A549 (cell line): ENCODE measurements around the gene PGBD5. TPM values are rescaled to one million over a fixed set of nuclear protein-coding genes. Genes with fewer than 3 reads are reported as not detected.

Experiments used
- ATAC-seq, 2 experiments: fragments of 200-7000 bp in 1 of 2; fragments of >200 bp in 1 of 2; cut with Nextera tagmentation in 1 of 2; cut with Tn5 transposase in 1 of 2; 3 replicates each; pipeline versions ENCODE4 v1.8.0 to v1.9.1; 2018 to 2020; ENCODE audit warnings: mild to moderate bottlenecking in 1 of 2, moderate library complexity in 1 of 2
- CTCF ChIA-PET: fragments of 300-600 bp; sonication (Branson Sonifier 250); formaldehyde crosslinking; extraction: SDS; loops from one replicate; lab custom pipeline; 2021; ENCODE audit warnings: antibody characterized with exemption, inconsistent platforms; lab: Yijun Ruan, JAX
- POLR2A ChIA-PET: fragments of 350-600 bp; formaldehyde crosslinking; extraction: SDS; loops from one replicate; lab custom pipeline; 2021; ENCODE audit warnings: antibody characterized with exemption, inconsistent platforms; lab: Yijun Ruan, JAX
- DNase-seq, 2 experiments: peaks; one replicate each; pipeline versions ENCODE4 v3.0.0 to v3.0.0-alpha.2; 2011 to 2016; ENCODE audit warnings: low read depth in 1 of 2, low spot score in 1 of 2
- FAIRE-seq: peaks from 2 replicates; lab custom pipeline; 2011; peaks lifted over from hg19 to GRCh38; lab: Jason Lieb, UNC
- H3K27ac ChIP-seq, 2 experiments: fragments of >200 bp; sonication (Bioruptor Twin); formaldehyde crosslinking; 3 replicates each; pipeline ENCODE4 v1.5.1; 2016 to 2017
- H3K4me1 ChIP-seq: fragments of >200 bp; sonication (Bioruptor Twin); formaldehyde crosslinking; 3 replicates; pipeline ENCODE4 v1.6.1; 2016
- H3K4me2 ChIP-seq: fragments of >200 bp; sonication (Bioruptor Twin); formaldehyde crosslinking; 3 replicates; pipeline ENCODE4 v1.6.1; 2016
- H3K4me3 ChIP-seq: fragments of >200 bp; sonication (Bioruptor Twin); formaldehyde crosslinking; 3 replicates; pipeline ENCODE4 v1.5.1; 2016
- H3K9me3 ChIP-seq: fragments of >200 bp; sonication (Bioruptor Twin); formaldehyde crosslinking; 3 replicates; pipeline ENCODE4 v1.6.1; 2016
- ATOH8 ChIP-seq: fragments of 250-450 bp; sonication (Bioruptor Pico); IDR thresholded peaks from 2 replicates; pipeline ENCODE4 v1.5.0; 2020; ENCODE audit warnings: low read depth, mild to moderate bottlenecking, moderate library complexity
- BCL3 ChIP-seq: fragments of >200 bp; sonication (Bioruptor Twin); formaldehyde crosslinking; IDR thresholded peaks from 3 replicates; pipeline ENCODE4 v1.6.1; 2016
- CEBPB ChIP-seq, 2 experiments: fragments of >200 bp in 1 of 2; sonication (Bioruptor Twin) in 1 of 2; formaldehyde crosslinking in 1 of 2; IDR thresholded peaks; 2 replicates each; pipeline ENCODE4 v1.6.1; 2012 to 2016
- CHD2 ChIP-seq: fragments of 150-350 bp; IDR thresholded peaks from 2 replicates; pipeline ENCODE4 v1.6.1; 2014; ENCODE audit warnings: low read length; ENCODE audit not compliant: partially characterized antibody
- CHD4 ChIP-seq: fragments of 200-600 bp; sonication (generic); IDR thresholded peaks from 2 replicates; pipeline ENCODE4 v1.6.1; 2016; ENCODE audit warnings: antibody characterized with exemption, mild to moderate bottlenecking, borderline replicate concordance
- EHF ChIP-seq: fragments of 250-450 bp; sonication (Bioruptor Pico); IDR thresholded peaks from 2 replicates; pipeline ENCODE4 v1.5.0; 2020; ENCODE audit warnings: mild to moderate bottlenecking
- EP300 ChIP-seq, 2 experiments: fragments of >200 bp; sonication (Bioruptor Twin); formaldehyde crosslinking; IDR thresholded peaks; 2 replicates in 1 of 2; 3 replicates in 1 of 2; pipeline ENCODE4 v1.6.1; 2016 to 2017
- ESRRA ChIP-seq: fragments of 150-350 bp; IDR thresholded peaks from 2 replicates; pipeline ENCODE4 v1.6.1; 2014; ENCODE audit warnings: mild to moderate bottlenecking, low read length, borderline replicate concordance
- FOSB ChIP-seq: fragments of 250-450 bp; sonication (Bioruptor Pico); IDR thresholded peaks from 2 replicates; pipeline ENCODE4 v1.5.0; 2020; ENCODE audit warnings: mild to moderate bottlenecking, moderate library complexity
- FOSL2 ChIP-seq, 2 experiments: fragments of 450-650 bp in 1 of 2; fragments of >200 bp in 1 of 2; sonication (Bioruptor Twin) in 1 of 2; formaldehyde crosslinking; IDR thresholded peaks; 2 replicates each; pipeline versions ENCODE4 v1.5.0 to v1.6.1; 2016 to 2020; ENCODE audit warnings: mild to moderate bottlenecking in 1 of 2, moderate library complexity in 1 of 2
- HES2 ChIP-seq: fragments of >200 bp; sonication (Bioruptor Twin); formaldehyde crosslinking; IDR thresholded peaks from 2 replicates; pipeline ENCODE4 v1.6.1; 2016
- HEYL ChIP-seq: fragments of 250-450 bp; sonication (Bioruptor Pico); IDR thresholded peaks from 2 replicates; pipeline ENCODE4 v1.8.0; 2021; ENCODE audit warnings: mild to moderate bottlenecking, moderate library complexity
- HOXA7 ChIP-seq: fragments of 250-450 bp; sonication (Bioruptor Pico); IDR thresholded peaks from 2 replicates; pipeline ENCODE4 v1.5.0; 2020; ENCODE audit warnings: mild to moderate bottlenecking, moderate library complexity
- HOXB5 ChIP-seq: fragments of 250-450 bp; sonication (Bioruptor Pico); IDR thresholded peaks from 2 replicates; pipeline ENCODE4 v1.5.0; 2020; ENCODE audit warnings: mild to moderate bottlenecking, moderate library complexity
- JUNB ChIP-seq: fragments of >200 bp; sonication (Bioruptor Twin); formaldehyde crosslinking; IDR thresholded peaks from 2 replicates; pipeline ENCODE4 v1.6.1; 2016
- KDM5A ChIP-seq: fragments of 200-600 bp; sonication (generic); IDR thresholded peaks from 2 replicates; pipeline ENCODE4 v1.6.1; 2016; ENCODE audit warnings: antibody characterized with exemption, mild to moderate bottlenecking
- MAFK ChIP-seq: fragments of 450-650 bp; IDR thresholded peaks from 2 replicates; pipeline ENCODE4 v1.6.1; 2014; ENCODE audit not compliant: partially characterized antibody
- MAX ChIP-seq: IDR thresholded peaks from 2 replicates; pipeline ENCODE4 v1.6.1; 2012
- MYC ChIP-seq: IDR thresholded peaks from 2 replicates; pipeline ENCODE4 v1.6.1; 2012; ENCODE audit warnings: mild to moderate bottlenecking, inconsistent platforms, low read length, improper control_type of control experiment, borderline replicate concordance
- NFE2L2 ChIP-seq: fragments of 150-350 bp; conservative IDR thresholded peaks from 2 replicates; pipeline ENCODE4 v1.6.1; 2014; ENCODE audit warnings: low read length
- PBX3 ChIP-seq: IDR thresholded peaks from 2 replicates; pipeline ENCODE4 v1.6.1; 2012
- POLR2AphosphoS2 ChIP-seq: conservative IDR thresholded peaks from 2 replicates; pipeline ENCODE4 v1.6.1; 2012; ENCODE audit warnings: low read length, improper control_type of control experiment, inconsistent platforms
- RARB ChIP-seq: fragments of 250-450 bp; sonication (Bioruptor Pico); IDR thresholded peaks from 2 replicates; pipeline ENCODE4 v1.8.0; 2021; ENCODE audit warnings: mild to moderate bottlenecking, moderate library complexity
- RCOR1 ChIP-seq: fragments of 150-350 bp; IDR thresholded peaks from 2 replicates; pipeline ENCODE4 v1.6.1; 2014; ENCODE audit warnings: antibody characterized with exemption, low read length, low read depth
- RFX5 ChIP-seq: fragments of 450-650 bp; IDR thresholded peaks from 2 replicates; pipeline ENCODE4 v1.7.1; 2014; ENCODE audit warnings: antibody characterized with exemption, mild to moderate bottlenecking, moderate library complexity
- SMC3 ChIP-seq: fragments of >200 bp; sonication (Bioruptor Twin); formaldehyde crosslinking; IDR thresholded peaks from 3 replicates; pipeline ENCODE4 v1.6.1; 2018; ENCODE audit warnings: inconsistent platforms
- TFCP2L1 ChIP-seq: fragments of 250-450 bp; sonication (Bioruptor Pico); IDR thresholded peaks from 2 replicates; pipeline ENCODE4 v1.5.0; 2021; ENCODE audit warnings: mild to moderate bottlenecking
- ZC3H11A ChIP-seq: fragments of 450-650 bp; IDR thresholded peaks from 2 replicates; pipeline ENCODE4 v1.6.1; 2014; ENCODE audit warnings: antibody characterized with exemption, mild to moderate bottlenecking
- ZFP36 ChIP-seq: fragments of 450-650 bp; IDR thresholded peaks from 2 replicates; pipeline ENCODE4 v1.6.1; 2014; ENCODE audit warnings: borderline replicate concordance; ENCODE audit not compliant: partially characterized antibody
- ZNF302 ChIP-seq: fragments of 250-450 bp; sonication (Bioruptor Pico); IDR thresholded peaks from 2 replicates; pipeline ENCODE4 v1.9.0; 2021; ENCODE audit warnings: inconsistent platforms, mild to moderate bottlenecking, moderate library complexity
- ZSCAN20 ChIP-seq: fragments of 250-450 bp; sonication (Bioruptor Pico); IDR thresholded peaks from 2 replicates; pipeline ENCODE4 v1.8.0; 2022; ENCODE audit warnings: mild to moderate bottlenecking, moderate library complexity
- WGBS: methylation state at CpG from one replicate; pipeline ENCODE4 v1.1.6; 2017; ENCODE audit errors: missing lambda C conversion rate; 5-methylcytosine and 5-hydroxymethylcytosine counted together
- polyA plus RNA-seq, 4 experiments: library from polyadenylated mRNA; depleted of rRNA in 3 of 4; stranded (reverse); fragments of >200 nt; fragmentation: RNase III in 1 of 4; extraction: RNeasy Plus Mini Kit Qiagen cat#74134 plus additional on column Dnase treatment in 1 of 4; gene quantifications; 2 replicates in 3 of 4; 3 replicates in 1 of 4; pipeline ENCODE4 v1.2.3, GENCODE V29; 2011 to 2017

PGBD5 gene
- polyA plus RNA-seq, 2 of the 4 experiments (the other 2 are of a cell fraction): 0.04 to 0.66 TPM

- TF ChIP-seq RCOR1 (no peak), POLR2AphosphoS2 (no peak), CHD2 (no peak), KDM5A (no peak), ZSCAN20 (no peak), TFCP2L1 (no peak), CEBPB (IDR thresholded peaks at IDR 0.05) (no peak), ZC3H11A (no peak), RARB (CRISPR knock-in tag) (no peak), EHF (CRISPR knock-in tag) (no peak), ESRRA (no peak), MAFK (no peak), ZNF302 (CRISPR knock-in tag) (no peak), JUNB (no peak)
- POLR2A ChIA-PET: no interaction called here
- ATAC-seq: no peak
- Histone ChIP-seq H3K27ac (no peak overlapping the region), H3K9me3 (no peaks in the 10 kb centered on the region), H3K4me3 (no peak overlapping the region), H3K4me1 (no peaks in the 10 kb centered on the region), H3K4me2 (no peak overlapping the region)
- DNase-seq: no peak
- WGBS: 64% methylated on average over 8 of the region's 14 CpGs
- no peak for FAIRE-seq
- CTCF ChIA-PET: interaction anchor here (1.9 kb wide), 1 partner anchor 14 kb away, joined by 5 read pairs; no protein-coding TSS in a partner anchor
Observed at GRCh38 chr1:230401101-230401500, 25.0 kb downstream of the PGBD5 start.

- FAIRE-seq: no peak
- TF ChIP-seq MYC (no peak), KDM5A (no peak), PBX3 (no peak), HEYL (no peak), NFE2L2 (no peak), HES2 (no peak), SMC3 (no peak), HOXB5 (CRISPR knock-in tag) (no peak), HOXA7 (CRISPR knock-in tag) (no peak), EP300 (IDR thresholded peaks at IDR 0.05) (no peak), ZFP36 (no peak), CHD4 (no peak)
- TF ChIP-seq, all 56 proteins: peak for 0
- H3K9me3 ChIP-seq: no peaks in the 10 kb centered on the region
- no peak overlapping the region for H3K27ac ChIP-seq
- H3K4me1 ChIP-seq: no peaks in the 10 kb centered on the region
- CTCF ChIA-PET: interaction anchor here (1.9 kb wide), 1 partner anchor 13 kb away, joined by 5 read pairs; no protein-coding TSS in a partner anchor
- POLR2A ChIA-PET: no interaction called here
- ATAC-seq: no peak
- no peak overlapping the region for H3K4me2 ChIP-seq
- WGBS: 62% methylated on average over 8 of the region's 8 CpGs
- H3K4me3 ChIP-seq: no peak overlapping the region
- DNase-seq: no peak
Observed at GRCh38 chr1:230400007-230400344, 26.2 kb downstream of the PGBD5 start.

GRCh38 chr1:230399321-230400006 lies 26.7 kb downstream of the PGBD5 start:
- ATAC-seq: no peak
- CTCF ChIA-PET: interaction anchor here (1.9 kb wide), 1 partner anchor 12 kb away, joined by 5 read pairs; no protein-coding TSS in a partner anchor

More at GRCh38 chr1:230399321-230400006, 26.7 kb downstream of the PGBD5 start:
- DNase-seq (no peak), FAIRE-seq (no peak)
- Histone ChIP-seq H3K9me3 (no peaks in the 10 kb centered on the region), H3K4me1 (no peaks in the 10 kb centered on the region), H3K4me2 (no peak overlapping the region), H3K27ac (no peak overlapping the region), H3K4me3 (no peak overlapping the region)
- POLR2A ChIA-PET: no interaction called here
- 68% methylated on average over 22 of the region's 22 CpGs for WGBS
- TF ChIP-seq HOXB5 (CRISPR knock-in tag) (no peak), MAX (no peak), MYC (no peak), ATOH8 (CRISPR knock-in tag) (no peak), FOSB (CRISPR knock-in tag) (no peak), TFCP2L1 (no peak), ZFP36 (no peak), BCL3 (no peak), RARB (CRISPR knock-in tag) (no peak), NFE2L2 (no peak), RFX5 (no peak), FOSL2 (IDR thresholded peaks at IDR 0.05) (no peak), FOSL2 (CRISPR knock-in tag; IDR thresholded peaks at IDR 0.05) (no peak)
